GM23338 (cell line): Measurements from ENCODE around the gene ITIH6. TPM values are rescaled to one million over a fixed set of nuclear protein-coding genes. Genes with fewer than 3 reads are reported as not detected.
A peak's percentile ranks its signal among the peaks of the same experiment; 100 is the strongest.
"Not testable (repeated sequence)": the region's sequence is repeated elsewhere in the genome, so short reads cannot be mapped to it uniquely, and the experiment has no call there.

Experiments
- ATAC-seq: fragments of 200-7000 bp; cut with Tn5 transposase; 3 replicates; pipeline ENCODE4 v1.9.1; 2020
- DNase-seq: peaks from one replicate; pipeline ENCODE4 v3.0.0-alpha.2; 2015; ENCODE audit warnings: low spot score
- H2AFZ ChIP-seq: fragments of 200-600 bp; sonication (generic); 2 replicates; pipeline ENCODE4 v1.8.0; 2016; ENCODE audit warnings: antibody characterized with exemption, mild to moderate bottlenecking, moderate library complexity
- H3F3A ChIP-seq: fragments of 200-600 bp; sonication (generic); replicated peaks from 2 replicates; pipeline ENCODE4 v1.8.0; 2017; ENCODE audit warnings: antibody characterized with exemption, mixed run types, low read depth
- H3K27ac ChIP-seq: fragments of 200-600 bp; sonication (generic); 2 replicates; pipeline ENCODE4 v1.6.1; 2016; ENCODE audit warnings: low read depth
- H3K27me3 ChIP-seq: fragments of 200-600 bp; sonication (generic); 2 replicates; pipeline ENCODE4 v1.8.0; 2016; ENCODE audit warnings: mild to moderate bottlenecking, mixed run types, moderate library complexity; ENCODE audit not compliant: insufficient read depth
- H3K36me3 ChIP-seq: fragments of 200-600 bp; sonication (generic); 2 replicates; pipeline ENCODE4 v1.8.0; 2016; ENCODE audit warnings: mild to moderate bottlenecking; ENCODE audit not compliant: insufficient read depth
- H3K4me1 ChIP-seq: fragments of 200-600 bp; sonication (generic); 2 replicates; pipeline ENCODE4 v1.8.0; 2016; ENCODE audit warnings: mild to moderate bottlenecking, moderate library complexity; ENCODE audit not compliant: insufficient read depth
- H3K4me2 ChIP-seq: fragments of 200-600 bp; sonication (generic); 2 replicates; pipeline ENCODE4 v1.7.1; 2017; ENCODE audit warnings: mixed run types
- H3K4me3 ChIP-seq: fragments of 200-600 bp; sonication (generic); 2 replicates; pipeline ENCODE4 v1.6.1; 2016; ENCODE audit warnings: mixed run types
- H3K79me2 ChIP-seq: fragments of 200-600 bp; sonication (generic); replicated peaks from 2 replicates; pipeline ENCODE4 v1.8.0; 2017; ENCODE audit warnings: mild to moderate bottlenecking; ENCODE audit not compliant: insufficient read depth
- H3K9me2 ChIP-seq: fragments of 200-600 bp; sonication (generic); 2 replicates; pipeline ENCODE4 v1.8.0; 2017; ENCODE audit not compliant: insufficient read depth
- H4K20me1 ChIP-seq: fragments of 200-600 bp; sonication (generic); replicated peaks from 2 replicates; pipeline ENCODE4 v1.8.0; 2017; ENCODE audit warnings: mild to moderate bottlenecking; ENCODE audit not compliant: insufficient read depth
- H3K27ac Mint-ChIP-seq: 2 replicates; pipeline ENCODE4 v1.8.0; 2020; ENCODE audit warnings: inconsistent platforms, mild to moderate bottlenecking, moderate library complexity, mixed read lengths
- H3K27me3 Mint-ChIP-seq: 3 replicates; pipeline ENCODE4 v1.8.0; 2022; ENCODE audit warnings: low read depth, mild to moderate bottlenecking, moderate library complexity, mixed read lengths, inconsistent platforms; ENCODE audit not compliant: insufficient read depth, poor library complexity
- H3K36me3 Mint-ChIP-seq: 3 replicates; pipeline ENCODE4 v1.8.0; 2021; ENCODE audit warnings: low read depth, mild to moderate bottlenecking, inconsistent platforms, moderate library complexity, mixed read lengths
- H3K4me1 Mint-ChIP-seq: 3 replicates; pipeline ENCODE4 v1.8.0; 2020; ENCODE audit warnings: mild to moderate bottlenecking, inconsistent platforms, mixed read lengths
- H3K4me3 Mint-ChIP-seq: 3 replicates; pipeline ENCODE4 v1.8.0; 2021; ENCODE audit warnings: moderate library complexity, mild to moderate bottlenecking, inconsistent platforms, mixed read lengths
- H3K9me3 Mint-ChIP-seq: 3 replicates; pipeline ENCODE4 v1.8.0; 2020; ENCODE audit warnings: moderate library complexity, mild to moderate bottlenecking, inconsistent platforms, mixed read lengths
- EZH2 ChIP-seq: fragments of 200-600 bp; sonication (generic); IDR thresholded peaks from one replicate; pipeline ENCODE4 v1.8.0; 2017; ENCODE audit warnings: antibody characterized with exemption, mild to moderate bottlenecking, low read depth; ENCODE audit not compliant: unreplicated experiment
- EZH2phosphoT487 ChIP-seq: fragments of 200-600 bp; sonication (generic); IDR thresholded peaks from one replicate; pipeline ENCODE4 v1.8.1; 2018; ENCODE audit warnings: antibody characterized with exemption; ENCODE audit not compliant: unreplicated experiment
- JUNB ChIP-seq: IDR thresholded peaks from one replicate; pipeline ENCODE4 v1.6.1; 2016; ENCODE audit warnings: antibody characterized with exemption; ENCODE audit not compliant: unreplicated experiment
- POLR2AphosphoS5 ChIP-seq: IDR thresholded peaks from 2 replicates; pipeline ENCODE4 v1.6.1; 2016; ENCODE audit warnings: antibody characterized with exemption, low read depth
- STAT1 ChIP-seq: IDR thresholded peaks from one replicate; pipeline ENCODE4 v1.6.1; 2016; ENCODE audit warnings: antibody characterized with exemption; ENCODE audit not compliant: unreplicated experiment
- ZNF114 ChIP-seq: fragments of 250-450 bp; sonication (Bioruptor Pico); IDR thresholded peaks from 2 replicates; pipeline ENCODE4 v1.5.0; 2020; ENCODE audit warnings: mild to moderate bottlenecking, moderate library complexity
- polyA plus RNA-seq: library from polyadenylated mRNA; unstranded; fragments of >200 nt; fragmentation: Nextera tagmentation; extraction: Ambion mirVana; gene quantifications from 2 replicates; pipeline ENCODE4 v1.2.1, GENCODE V29; 2016
- total RNA-seq: library from RNA; depleted of rRNA; stranded (reverse); fragments of >200 nt; shearing (Covaris generic); gene quantifications from 2 replicates; pipeline ENCODE4 v1.2.3, GENCODE V29; 2014
- TF ChIP-seq, protein P1 (sequence below): IDR thresholded peaks from one replicate; pipeline ENCODE4 v1.6.1; 2018; ENCODE audit warnings: antibody characterized with exemption; ENCODE audit not compliant: unreplicated experiment
- TF ChIP-seq, protein P2 (sequence below): IDR thresholded peaks from 2 replicates; pipeline ENCODE4 v1.6.1; 2016; ENCODE audit warnings: antibody characterized with exemption

Gene ITIH6
- total and polyA plus RNA-seq, 2 experiments from 2014 or later, result not detected

DNA sequence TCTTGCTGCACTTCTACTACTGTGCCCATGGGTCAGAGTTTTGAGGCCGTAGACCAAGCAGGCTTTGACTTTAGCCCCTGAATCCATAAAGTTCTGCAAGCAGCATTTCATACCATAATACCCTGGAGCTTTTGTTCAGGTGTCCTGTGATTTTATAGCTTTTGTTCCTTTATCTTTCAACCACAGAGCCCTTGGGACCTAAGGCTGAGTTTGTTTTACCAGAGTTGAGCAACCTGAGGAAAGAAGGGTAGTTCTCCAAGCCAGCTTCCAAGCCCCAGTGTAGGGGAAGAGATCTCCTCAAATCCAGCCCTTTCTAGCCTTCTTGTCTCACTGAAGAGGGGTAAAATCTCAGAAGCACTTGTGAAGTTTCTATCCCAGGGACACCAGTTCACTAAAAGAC, 44.6 kb upstream of the ITIH6 start (continued):
- no peak for TF ChIP-seq EZH2phosphoT487
- TF ChIP-seq, protein P1, sequence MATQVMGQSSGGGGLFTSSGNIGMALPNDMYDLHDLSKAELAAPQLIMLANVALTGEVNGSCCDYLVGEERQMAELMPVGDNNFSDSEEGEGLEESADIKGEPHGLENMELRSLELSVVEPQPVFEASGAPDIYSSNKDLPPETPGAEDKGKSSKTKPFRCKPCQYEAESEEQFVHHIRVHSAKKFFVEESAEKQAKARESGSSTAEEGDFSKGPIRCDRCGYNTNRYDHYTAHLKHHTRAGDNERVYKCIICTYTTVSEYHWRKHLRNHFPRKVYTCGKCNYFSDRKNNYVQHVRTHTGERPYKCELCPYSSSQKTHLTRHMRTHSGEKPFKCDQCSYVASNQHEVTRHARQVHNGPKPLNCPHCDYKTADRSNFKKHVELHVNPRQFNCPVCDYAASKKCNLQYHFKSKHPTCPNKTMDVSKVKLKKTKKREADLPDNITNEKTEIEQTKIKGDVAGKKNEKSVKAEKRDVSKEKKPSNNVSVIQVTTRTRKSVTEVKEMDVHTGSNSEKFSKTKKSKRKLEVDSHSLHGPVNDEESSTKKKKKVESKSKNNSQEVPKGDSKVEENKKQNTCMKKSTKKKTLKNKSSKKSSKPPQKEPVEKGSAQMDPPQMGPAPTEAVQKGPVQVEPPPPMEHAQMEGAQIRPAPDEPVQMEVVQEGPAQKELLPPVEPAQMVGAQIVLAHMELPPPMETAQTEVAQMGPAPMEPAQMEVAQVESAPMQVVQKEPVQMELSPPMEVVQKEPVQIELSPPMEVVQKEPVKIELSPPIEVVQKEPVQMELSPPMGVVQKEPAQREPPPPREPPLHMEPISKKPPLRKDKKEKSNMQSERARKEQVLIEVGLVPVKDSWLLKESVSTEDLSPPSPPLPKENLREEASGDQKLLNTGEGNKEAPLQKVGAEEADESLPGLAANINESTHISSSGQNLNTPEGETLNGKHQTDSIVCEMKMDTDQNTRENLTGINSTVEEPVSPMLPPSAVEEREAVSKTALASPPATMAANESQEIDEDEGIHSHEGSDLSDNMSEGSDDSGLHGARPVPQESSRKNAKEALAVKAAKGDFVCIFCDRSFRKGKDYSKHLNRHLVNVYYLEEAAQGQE, result no peak
- no peak for TF ChIP-seq POLR2AphosphoS5
- no peak for TF ChIP-seq ZNF114 (CRISPR knock-in tag)
- TF ChIP-seq STAT1, result no peak

DNA sequence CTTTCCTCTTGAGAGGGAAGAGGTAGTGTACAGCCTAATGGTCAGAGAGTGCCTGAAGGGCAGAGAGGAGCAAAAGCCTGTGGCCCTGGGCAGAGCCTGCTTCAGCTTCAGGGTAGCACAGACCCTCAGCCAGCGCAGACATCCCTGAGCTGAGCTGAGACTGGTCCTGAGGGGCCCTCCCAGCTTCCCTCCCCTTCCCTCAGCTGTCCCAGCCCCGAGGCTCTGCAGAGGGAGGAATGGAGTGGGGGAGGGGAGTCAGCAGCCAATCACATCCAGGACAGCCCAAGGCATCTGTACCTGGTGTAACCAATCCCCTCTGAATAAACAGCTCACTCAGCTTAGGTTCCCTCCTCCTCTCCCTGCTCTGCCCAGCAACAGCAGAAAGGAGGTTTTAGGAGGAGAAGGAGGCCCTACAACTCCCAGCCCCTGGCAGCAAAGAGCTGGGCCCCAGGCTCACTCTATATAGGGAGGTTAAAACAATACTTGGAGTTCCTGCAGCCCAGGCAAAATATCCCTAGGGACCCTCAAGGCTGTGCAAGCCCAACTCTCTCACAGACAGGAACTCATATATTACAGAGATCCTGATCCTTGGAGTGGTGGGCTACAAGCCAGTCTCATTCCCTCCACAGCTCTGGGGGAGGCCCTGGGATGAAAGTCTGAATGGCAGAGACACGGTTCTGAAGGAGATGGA, 43.3 kb upstream of the ITIH6 start:
- peak; percentile 100 for ATAC-seq
- H3K4me1 ChIP-seq, H3K79me2 ChIP-seq, H3K36me3 Mint-ChIP-seq, H3F3A ChIP-seq, H3K4me3 ChIP-seq, H2AFZ ChIP-seq, H4K20me1 ChIP-seq, H3K36me3 ChIP-seq, H3K4me3 Mint-ChIP-seq, H3K27ac ChIP-seq, H3K27me3 ChIP-seq, H3K4me1 Mint-ChIP-seq, H3K9me3 Mint-ChIP-seq, H3K27me3 Mint-ChIP-seq, H3K9me2 ChIP-seq: not testable (repeated sequence)
- DNase-seq, result peak; percentile 16
- peak; percentile 32; the same call in 1 of the 2 replicates for TF ChIP-seq POLR2AphosphoS5
- H3K4me2 ChIP-seq, result 0 out of 2 replicates have a peak overlapping the region, but pooled peaks have one; percentile 41
- peak overlapping the region; percentile 89 for H3K27ac Mint-ChIP-seq

DNA sequence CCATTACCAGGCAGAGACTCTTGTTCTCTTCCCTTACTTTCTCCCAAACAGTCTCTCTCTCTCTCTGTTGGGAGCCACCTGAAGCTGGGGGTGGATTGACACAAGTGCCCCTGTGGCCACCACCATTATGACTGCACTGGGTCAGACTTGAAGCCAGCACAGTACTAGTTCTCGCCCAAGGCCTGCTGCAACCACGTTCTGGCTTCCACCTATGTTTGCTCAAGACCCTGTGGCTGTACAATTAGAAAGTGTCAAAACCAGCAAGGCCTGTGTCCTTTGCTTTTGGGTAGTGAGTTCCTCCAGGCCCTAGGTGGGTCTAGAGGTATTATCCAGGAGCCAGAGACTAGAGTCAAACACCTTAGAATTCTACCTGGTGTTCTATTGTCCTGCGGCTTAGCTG, 40.5 kb upstream of the ITIH6 start:
- Histone ChIP-seq H4K20me1 (no peaks in the 10 kb centered on the region), H3K79me2 (no peaks in the 10 kb centered on the region), H3K9me2 (no peaks in the 10 kb centered on the region), H3F3A (no peaks in the 10 kb centered on the region), H3K27me3 (no peaks in the 10 kb centered on the region), H3K4me2 (no peak overlapping the region), H3K4me3 (no peak overlapping the region), H3K36me3 (no peaks in the 10 kb centered on the region), H3K27ac (no peak overlapping the region), H2AFZ (no peak overlapping the region), H3K4me1 (no peaks in the 10 kb centered on the region)
- H3K4me3 Mint-ChIP-seq, result no peak overlapping the region
- ATAC-seq (no peak), DNase-seq (no peak)
- peaks cover 9% of the 10 kb centered on the region; the same call in 2 of the 3 replicates for H3K4me1 Mint-ChIP-seq
- no peaks in the 10 kb centered on the region for H3K36me3 Mint-ChIP-seq
- no peaks in the 10 kb centered on the region for H3K9me3 Mint-ChIP-seq
- peaks cover 1% of the 10 kb centered on the region for H3K27me3 Mint-ChIP-seq
- H3K27ac Mint-ChIP-seq, result no peak overlapping the region
- TF ChIP-seq JUNB, result no peak
- TF ChIP-seq STAT1, result no peak
- TF ChIP-seq, protein P2, sequence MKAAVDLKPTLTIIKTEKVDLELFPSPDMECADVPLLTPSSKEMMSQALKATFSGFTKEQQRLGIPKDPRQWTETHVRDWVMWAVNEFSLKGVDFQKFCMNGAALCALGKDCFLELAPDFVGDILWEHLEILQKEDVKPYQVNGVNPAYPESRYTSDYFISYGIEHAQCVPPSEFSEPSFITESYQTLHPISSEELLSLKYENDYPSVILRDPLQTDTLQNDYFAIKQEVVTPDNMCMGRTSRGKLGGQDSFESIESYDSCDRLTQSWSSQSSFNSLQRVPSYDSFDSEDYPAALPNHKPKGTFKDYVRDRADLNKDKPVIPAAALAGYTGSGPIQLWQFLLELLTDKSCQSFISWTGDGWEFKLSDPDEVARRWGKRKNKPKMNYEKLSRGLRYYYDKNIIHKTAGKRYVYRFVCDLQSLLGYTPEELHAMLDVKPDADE, result no peak
- TF ChIP-seq EZH2, result no peak
- TF ChIP-seq POLR2AphosphoS5, result no peak
